Lung (tissue), 12 donors: ENCODE measurements around the gene GNG7. TPM values are rescaled to one million over a fixed set of nuclear protein-coding genes. Genes with fewer than 3 reads are reported as not detected.
"Not testable (repeated sequence)": the region's sequence is repeated elsewhere in the genome, so short reads cannot be mapped to it uniquely, and the experiment has no call there.

Experiments used
- ATAC-seq: fragments of 200-7000 bp; cut with Tn5 transposase; one replicate; pipeline ENCODE4 v1.9.1; 2020; ENCODE audit warnings: moderate number of reproducible peaks; ENCODE audit not compliant: insufficient read depth, low FRiP score
- DNase-seq, 3 donors: peaks; one replicate each; pipeline ENCODE4 v3.0.0-alpha.2; 2013 to 2017
- H3K27ac ChIP-seq, 2 donors: one replicate each; pipeline ENCODE4 v1.5.1; 2013; ENCODE audit warnings: mild to moderate bottlenecking in 2 of 2, moderate library complexity in 2 of 2, control low read depth in 1 of 2, inconsistent platforms in 1 of 2, low read depth in 1 of 2, low read length in 1 of 2
- H3K27me3 ChIP-seq, 3 donors: one replicate each; pipeline ENCODE4 v1.5.1; 2013; ENCODE audit warnings: low read length in 2 of 3; ENCODE audit not compliant: control insufficient read depth in 3 of 3, insufficient read depth in 3 of 3
- H3K36me3 ChIP-seq, 4 donors: one replicate each; pipeline ENCODE4 v1.5.1; 2013; ENCODE audit warnings: low read length in 4 of 4, mild to moderate bottlenecking in 1 of 4, moderate library complexity in 1 of 4; ENCODE audit not compliant: control insufficient read depth in 4 of 4, insufficient read depth in 4 of 4
- H3K4me1 ChIP-seq, 5 donors: one replicate each; pipeline ENCODE4 v1.5.1; 2013; ENCODE audit warnings: low read length in 5 of 5, mild to moderate bottlenecking in 2 of 5, moderate library complexity in 1 of 5; ENCODE audit not compliant: control insufficient read depth in 5 of 5, insufficient read depth in 5 of 5
- H3K4me3 ChIP-seq: one replicate; pipeline ENCODE4 v1.5.1; 2013; ENCODE audit warnings: mild to moderate bottlenecking, control low read depth, moderate library complexity
- H3K9ac ChIP-seq, 2 donors: one replicate each; pipeline ENCODE4 v1.5.1; 2013; ENCODE audit warnings: low read length in 2 of 2, control low read depth in 1 of 2; ENCODE audit not compliant: insufficient read depth in 1 of 2
- H3K9me3 ChIP-seq, 4 donors: one replicate each; pipeline ENCODE4 v1.5.1; 2013; ENCODE audit warnings: low read length in 3 of 4, mild to moderate bottlenecking in 1 of 4, moderate library complexity in 1 of 4; ENCODE audit not compliant: control insufficient read depth in 4 of 4, insufficient read depth in 3 of 4
- CTCF ChIP-seq: IDR thresholded peaks from 2 replicates; pipeline ENCODE4 v1.5.1; 2012; ENCODE audit warnings: mild to moderate bottlenecking; ENCODE audit errors: control extremely low read depth, extremely low read depth
- WGBS, 2 donors: extraction: QIAGEN DNeasy Blood & Tissue Kit; methylation state at CpG; one replicate each; pipeline ENCODE4 v1.1.7; 2013; 5-methylcytosine and 5-hydroxymethylcytosine counted together
- polyA plus RNA-seq, 2 donors: library from polyadenylated mRNA; stranded (reverse); fragments of 200-250 nt; gene quantifications; one replicate each; pipeline ENCODE4 v1.2.1, GENCODE V29; 2013
- total RNA-seq, 2 donors: library from RNA; depleted of rRNA in 1 of 2; stranded (reverse); fragments of >200 nt in 1 of 2; gene quantifications; one replicate each; pipeline ENCODE4 v1.2.1, GENCODE V29; 2014 to 2021
- donor health status: control.
- donor health status: control.
- donor health status: Bipolar disorder and iron deficiency.
- donor health status: healthy.
- donor health status: DM: yes; HTN: yes; CAD: no.

The GNG7 gene
- total and polyA plus RNA-seq, 4 donors, result 1.6 to 4.5 (median 2.8) TPM

GRCh38 chr19:2679439-2679838, 23.1 kb downstream of the GNG7 start:
- Histone ChIP-seq H3K4me1 (peaks cover 0 to 2% (median 0%) of the 10 kb centered on the region in 5 donors), H3K36me3 (no peaks in the 10 kb centered on the region), H3K27ac (no peak overlapping the region), H3K9ac (no peak overlapping the region), H3K4me3 (no peak overlapping the region), H3K27me3 (peaks cover 0 to 8% (median 4%) of the 10 kb centered on the region in 3 donors), H3K9me3 (no peaks in the 10 kb centered on the region)
- ATAC-seq, result no peak
- 93% methylated on average over 2 of the region's 2 CpGs for WGBS, 2 donors
- TF ChIP-seq CTCF, result no peak
- no peak for DNase-seq

GRCh38 chr19:2678948-2679347, 23.5 kb downstream of the GNG7 start:
- not testable (repeated sequence) for ATAC-seq, DNase-seq, H3K36me3 ChIP-seq, H3K27me3 ChIP-seq, H3K9me3 ChIP-seq, H3K9ac ChIP-seq, H3K27ac ChIP-seq, H3K4me3 ChIP-seq, H3K4me1 ChIP-seq
- WGBS, 2 donors, result 90 to 95% methylated on average over 5 of the region's 5 CpGs

- no peak overlapping the region for H3K9ac ChIP-seq
- no peak for TF ChIP-seq CTCF
- DNase-seq, result no peak
- no peak overlapping the region for H3K4me3 ChIP-seq
- no peaks in the 10 kb centered on the region for H3K9me3 ChIP-seq
- peaks cover 0 to 2% (median 0%) of the 10 kb centered on the region in 5 donors for H3K4me1 ChIP-seq
- WGBS, 2 donors, result 55 to 71% methylated on average over 8 of the region's 8 CpGs
- ATAC-seq, result no peak
- H3K27me3 ChIP-seq, result peaks cover 0 to 8% (median 4%) of the 10 kb centered on the region in 3 donors
- H3K36me3 ChIP-seq, result no peaks in the 10 kb centered on the region
- no peak overlapping the region for H3K27ac ChIP-seq
These were observed 24.3 kb downstream of the GNG7 start for GRCh38 chr19:2678044-2678671.

GRCh38 chr19:2676823-2677222, 25.7 kb downstream of the GNG7 start:
- WGBS, 2 donors, result 74 to 83% methylated on average over 12 of the region's 12 CpGs
- H3K4me3 ChIP-seq, result no peak overlapping the region
- peaks cover 0 to 8% (median 4%) of the 10 kb centered on the region in 3 donors for H3K27me3 ChIP-seq
- DNase-seq (no peak), ATAC-seq (no peak)
- no peak for TF ChIP-seq CTCF
- H3K4me1 ChIP-seq, result peaks cover 0 to 2% (median 0%) of the 10 kb centered on the region in 5 donors
- H3K36me3 ChIP-seq, result no peaks in the 10 kb centered on the region
- H3K9me3 ChIP-seq, result no peaks in the 10 kb centered on the region
- no peak overlapping the region for H3K9ac ChIP-seq
- H3K27ac ChIP-seq, result no peak overlapping the region
